ENCODE data around the gene SMAP1.

- TF ChIP-seq CTCF (IDR thresholded peaks at IDR 0.05) = no peak
- no peak for TF ChIP-seq POLR2A (IDR thresholded peaks at IDR 0.05)
These were observed 178.6 kb downstream of the SMAP1 start for GRCh38 chr6:70846207-70846835.

All from thyroid gland (tissue), 4 donors.